HG02852 (cell line): Measurements from ENCODE around the gene VRK2.
"Not testable (repeated sequence)": the region's sequence is repeated elsewhere in the genome, so short reads cannot be mapped to it uniquely, and the experiment has no call there.

ENCODE experiments used
- ATAC-seq: cut with Tn5 transposase; IDR thresholded peaks from one replicate; pipeline ENCODE4 v1.9.1; 2021; ENCODE audit warnings: mild to moderate bottlenecking, moderate library complexity; ENCODE audit not compliant: unreplicated experiment

VRK2 gene

GRCh38 chr2:58157754-58158153 is 111.1 kb downstream of the VRK2 start:
- ATAC-seq: no peak

DNA sequence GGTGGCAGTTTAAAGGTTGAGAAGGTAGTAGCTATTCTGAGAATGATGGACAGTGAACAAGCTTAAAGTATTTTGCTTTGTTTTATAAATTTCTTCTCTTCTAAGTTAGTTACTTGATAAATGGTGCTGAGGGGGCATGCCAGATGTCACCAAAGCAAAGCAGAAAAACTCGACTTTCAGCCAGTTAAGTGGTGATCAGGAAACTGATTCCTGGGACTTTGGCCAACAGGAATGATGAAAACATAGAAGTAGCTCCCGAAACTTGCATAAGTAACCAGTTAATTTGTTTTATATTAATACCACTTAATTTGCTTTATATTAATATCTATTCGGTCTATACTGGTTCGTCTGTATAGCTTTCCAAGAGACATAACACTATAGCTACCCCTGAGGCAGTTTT is 111.9 kb downstream of the VRK2 start:
- no peak for ATAC-seq

- ATAC-seq: no peak
These were observed 117.3 kb downstream of the VRK2 start for GRCh38 chr2:58163913-58164312.

DNA sequence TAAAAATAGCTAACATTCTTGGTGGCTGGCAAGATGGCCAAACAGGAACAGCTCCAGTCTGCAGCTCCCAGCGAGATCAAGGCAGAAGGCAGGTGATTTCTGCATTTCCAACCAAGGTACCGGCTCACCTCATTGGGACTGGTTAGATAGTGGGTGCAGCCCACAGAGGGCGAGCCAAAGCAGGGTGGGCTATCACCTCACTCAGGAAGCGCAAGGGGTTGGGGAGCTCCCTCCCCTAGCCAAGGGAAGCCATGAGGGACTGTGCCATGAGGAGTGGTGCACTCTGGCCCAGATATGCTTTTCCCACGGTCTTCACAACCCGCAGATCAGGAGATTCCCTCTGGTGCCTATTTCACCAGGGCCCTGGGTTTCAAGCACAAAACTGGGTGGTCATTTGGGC is 121.5 kb downstream of the VRK2 start:
- ATAC-seq: not testable (repeated sequence)

- not testable (repeated sequence) for ATAC-seq
These were observed 123.2 kb downstream of the VRK2 start for GRCh38 chr2:58169845-58170244.

GRCh38 chr2:58170334-58170933 is 123.8 kb downstream of the VRK2 start:
- not testable (repeated sequence) for ATAC-seq

- not testable (repeated sequence) for ATAC-seq
These were observed 125.2 kb downstream of the VRK2 start for GRCh38 chr2:58171831-58172230.

DNA sequence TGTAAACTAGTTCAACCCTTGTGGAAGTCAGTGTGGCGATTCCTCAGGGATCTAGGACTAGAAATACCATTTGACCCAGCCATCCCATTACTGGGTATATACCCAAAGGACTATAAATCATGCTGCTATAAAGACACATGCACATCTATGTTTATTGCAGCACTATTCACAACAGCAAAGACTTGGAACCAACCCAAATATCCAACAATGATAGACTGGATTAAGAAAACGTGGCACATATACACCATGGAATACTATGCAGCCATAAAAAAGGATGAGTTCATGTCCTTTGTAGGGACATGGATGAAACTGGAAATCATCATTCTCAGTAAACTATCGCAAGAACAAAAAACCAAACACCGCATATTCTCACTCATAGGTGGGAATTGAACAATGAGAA is 130.6 kb downstream of the VRK2 start:
- ATAC-seq: not testable (repeated sequence)

DNA sequence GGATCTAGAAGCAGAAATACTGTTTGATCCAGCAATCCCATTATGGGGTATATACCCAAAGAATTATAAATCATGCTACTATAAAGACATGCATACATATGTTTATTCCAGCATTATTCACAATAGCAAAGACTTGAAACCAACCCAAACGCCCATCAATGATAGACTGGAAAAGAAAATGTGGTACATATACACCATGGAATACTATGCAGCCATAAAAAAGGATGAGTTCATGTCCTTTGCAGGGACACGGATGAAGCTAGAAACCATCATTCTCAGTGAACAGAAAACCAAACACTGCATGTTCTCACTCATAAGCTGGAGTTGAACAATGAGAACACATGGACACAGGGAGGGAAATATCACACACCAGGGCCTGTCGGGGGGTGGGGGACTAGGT is 133.6 kb downstream of the VRK2 start:
- ATAC-seq: not testable (repeated sequence)

DNA sequence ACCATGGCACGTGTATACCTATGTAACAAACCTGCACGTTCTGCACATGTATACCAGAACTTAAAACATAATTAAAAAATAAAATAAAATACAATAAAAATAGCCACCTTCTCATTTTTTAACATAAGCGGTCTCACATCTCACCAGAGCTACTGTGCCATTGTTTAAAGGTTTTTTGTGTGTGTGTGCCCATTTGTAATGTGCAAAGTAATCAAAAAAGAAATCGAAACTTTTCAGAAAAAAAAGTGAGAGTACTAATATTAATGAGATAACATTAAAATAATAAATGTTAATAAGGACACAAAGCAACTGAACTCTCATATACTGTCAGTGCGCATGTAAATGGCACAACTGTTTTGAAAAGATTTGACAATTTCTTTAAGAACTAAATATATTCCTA is 134.0 kb downstream of the VRK2 start:
- no peak for ATAC-seq

DNA sequence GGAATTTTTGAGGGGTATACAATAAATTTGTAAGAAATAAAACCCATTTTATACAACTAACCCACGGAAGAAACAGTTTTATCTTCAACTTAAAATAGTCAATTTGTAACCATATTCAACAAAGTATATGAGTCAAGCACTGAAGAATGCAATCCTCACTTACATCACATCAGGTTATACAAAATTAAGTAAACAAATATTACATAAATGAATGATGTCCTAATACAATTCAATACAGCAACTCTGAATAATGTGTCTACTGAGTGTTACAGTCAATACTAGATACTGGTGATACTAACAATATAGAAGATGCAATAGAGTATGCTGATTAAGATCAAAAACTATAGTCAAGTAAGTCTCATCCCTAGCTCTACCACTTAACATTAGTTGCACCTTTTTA is 135.9 kb downstream of the VRK2 start:
- ATAC-seq: no peak

- no peak for ATAC-seq
These were observed 139.9 kb downstream of the VRK2 start for GRCh38 chr2:58186501-58186900.

- ATAC-seq: not testable (repeated sequence)
These were observed 140.4 kb downstream of the VRK2 start for GRCh38 chr2:58187022-58187421.

DNA sequence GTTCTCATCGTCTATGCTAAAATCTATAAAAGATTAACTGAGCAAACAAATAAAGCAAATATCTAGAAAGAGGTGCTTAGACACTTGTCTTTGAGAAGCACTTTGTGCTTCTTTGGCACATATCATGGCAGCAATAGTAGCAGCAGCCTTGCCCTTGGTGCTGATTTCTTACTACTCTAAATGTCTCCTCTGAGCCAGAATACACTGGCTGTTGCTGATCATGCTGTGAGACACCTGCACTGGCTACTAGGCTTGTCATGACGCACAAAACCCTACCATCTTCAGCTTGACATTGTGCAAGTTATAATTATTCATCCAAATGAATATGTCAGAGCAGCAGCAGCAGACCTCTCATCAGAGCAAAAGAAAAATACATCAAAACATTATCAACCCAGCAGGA is 147.9 kb downstream of the VRK2 start:
- ATAC-seq: no peak

GRCh38 chr2:58195662-58196061 is 149.1 kb downstream of the VRK2 start:
- ATAC-seq: no peak

GRCh38 chr2:58197894-58198293 is 151.3 kb downstream of the VRK2 start:
- ATAC-seq: no peak

DNA sequence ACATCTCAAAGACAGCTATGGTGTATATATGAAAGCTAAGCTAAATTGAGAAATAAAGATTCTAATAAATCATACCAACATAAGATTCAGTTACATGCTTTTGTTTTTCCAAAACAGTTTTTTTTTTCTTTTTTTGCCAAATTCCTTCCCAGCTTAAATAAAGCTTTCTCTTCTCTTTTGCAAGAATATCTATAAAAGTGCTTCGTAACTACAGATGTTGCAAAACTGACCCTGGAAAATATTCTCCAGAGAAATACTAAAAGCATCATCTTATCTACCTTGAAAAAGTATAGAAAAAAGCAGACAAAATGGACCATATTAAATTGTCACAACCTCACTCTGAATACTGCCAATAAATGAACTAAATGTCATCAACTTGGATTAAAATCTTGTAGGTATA is 155.8 kb downstream of the VRK2 start:
- ATAC-seq: no peak

- ATAC-seq: no peak
These were observed 156.4 kb downstream of the VRK2 start for GRCh38 chr2:58203018-58203417.

GRCh38 chr2:58204195-58204959 is 157.8 kb downstream of the VRK2 start:
- no peak for ATAC-seq

DNA sequence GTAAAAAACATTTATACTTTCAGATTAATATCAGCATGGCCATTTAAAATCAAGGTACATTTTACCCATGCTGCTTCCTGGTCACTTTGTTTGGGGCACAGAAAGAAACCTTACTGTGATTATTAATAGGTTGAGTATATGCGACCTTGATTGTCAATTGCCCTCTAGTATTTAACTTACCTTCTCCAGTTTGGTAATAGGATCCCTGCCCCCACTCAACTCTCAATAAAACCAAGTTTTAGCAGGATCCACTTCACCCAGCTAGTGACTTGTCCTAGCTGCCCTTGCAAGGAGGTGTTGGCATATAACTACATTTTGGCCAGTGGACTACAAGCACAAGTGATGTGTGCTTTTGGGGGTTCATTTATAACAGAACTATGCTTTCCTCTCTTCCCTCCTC is 160.2 kb downstream of the VRK2 start:
- ATAC-seq: no peak

DNA sequence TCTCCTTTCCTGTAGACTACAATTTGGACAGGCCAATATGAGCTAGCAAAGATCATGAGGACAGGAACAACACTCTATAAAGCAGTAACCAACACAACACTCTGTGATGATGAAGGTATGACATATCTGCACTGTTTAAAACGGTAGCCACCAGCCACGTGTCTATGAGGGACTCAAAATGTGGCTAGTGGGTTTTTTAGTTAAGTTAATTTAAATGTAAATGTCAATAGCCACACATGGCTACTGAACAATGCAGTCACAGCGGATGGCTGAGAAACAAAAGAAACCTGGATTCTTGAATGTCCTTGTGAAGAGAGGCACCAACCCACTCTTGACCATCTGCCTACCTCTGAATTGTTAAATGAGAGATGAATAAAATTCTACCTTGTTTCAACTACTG is 160.6 kb downstream of the VRK2 start:
- ATAC-seq: no peak
